Natural killer cell (primary cell): ENCODE results near the gene RBPJ. TPM values are rescaled to one million over a fixed set of nuclear protein-coding genes. Genes with fewer than 3 reads are reported as not detected.

Source experiments
- ATAC-seq, 3 donors: fragments of 150-1000 bp in 2 of 3; fragments of 200-7000 bp in 1 of 3; cut with Tn5 transposase; 1 replicate in 1 of 3; 2 replicates in 2 of 3; pipeline ENCODE4 v1.10.0; 2021; ENCODE audit warnings: mild to moderate bottlenecking in 2 of 3, moderate library complexity in 2 of 3
- DNase-seq, 2 donors: peaks; one replicate each; pipeline versions ENCODE4 v3.0.0 to v3.0.0-alpha.2; 2013 to 2021; ENCODE audit warnings: mixed read lengths in 1 of 2
- H3K27ac ChIP-seq: one replicate; pipeline ENCODE4 v1.5.1; 2013; ENCODE audit warnings: mild to moderate bottlenecking, low read length
- H3K27me3 ChIP-seq: one replicate; pipeline ENCODE4 v1.6.1; 2013; ENCODE audit warnings: low read length; ENCODE audit not compliant: control insufficient read depth, insufficient read depth
- H3K36me3 ChIP-seq: one replicate; pipeline ENCODE4 v1.6.1; 2013; ENCODE audit warnings: low read length; ENCODE audit not compliant: control insufficient read depth, insufficient read depth
- H3K4me1 ChIP-seq: one replicate; pipeline ENCODE4 v1.6.1; 2013; ENCODE audit warnings: low read length; ENCODE audit not compliant: control insufficient read depth, insufficient read depth
- H3K4me3 ChIP-seq: one replicate; pipeline ENCODE4 v1.5.1; 2013; ENCODE audit warnings: low read length
- H3K9me3 ChIP-seq: one replicate; pipeline ENCODE4 v1.6.1; 2013; ENCODE audit warnings: low read length; ENCODE audit not compliant: control insufficient read depth, insufficient read depth
- H3K27ac Mint-ChIP-seq, 2 donors: one replicate each; pipeline ENCODE4 v1.8.0; 2022; ENCODE audit warnings: mild to moderate bottlenecking in 2 of 2, mixed read lengths in 2 of 2, moderate library complexity in 1 of 2
- H3K27me3 Mint-ChIP-seq, 2 donors: one replicate each; pipeline ENCODE4 v1.8.0; 2022; ENCODE audit warnings: low read depth in 2 of 2, mixed read lengths in 2 of 2
- H3K36me3 Mint-ChIP-seq: one replicate; pipeline ENCODE4 v1.8.0; 2022; ENCODE audit warnings: mixed read lengths
- H3K4me1 Mint-ChIP-seq, 2 donors: one replicate each; pipeline ENCODE4 v1.8.0; 2022; ENCODE audit warnings: mixed read lengths in 2 of 2
- H3K4me3 Mint-ChIP-seq: one replicate; pipeline ENCODE4 v1.8.0; 2022; ENCODE audit warnings: mild to moderate bottlenecking, moderate library complexity, mixed read lengths
- H3K9me3 Mint-ChIP-seq, 2 donors: one replicate each; pipeline ENCODE4 v1.8.0; 2022; ENCODE audit warnings: mixed read lengths in 2 of 2
- CTCF ChIP-seq: fragments of 200-600 bp; IDR thresholded peaks from one replicate; pipeline ENCODE4 v1.8.0; 2022; ENCODE audit warnings: antibody characterized with exemption
- WGBS: methylation state at CpG from one replicate; pipeline ENCODE4 v1.1.7; 2013; ENCODE audit warnings: missing lambda C conversion rate; ENCODE audit not compliant: insufficient coverage; 5-methylcytosine and 5-hydroxymethylcytosine counted together
- intact Hi-C: fragments of 100-400 bp; cut with micrococcal nuclease; formaldehyde crosslinking; loops from one replicate; pipeline ENCODE4 v1.14.2; 2022
- total RNA-seq, 4 donors: library from RNA; stranded (reverse); fragments of 120-200 nt in 1 of 4; gene quantifications; one replicate each; pipeline versions ENCODE4 v1.2.3 to v1.2.4, GENCODE V29; 2013 to 2022

Gene RBPJ
- total RNA-seq, 3 donors from 2014 or later (not counting 1 experiment from before 2014, with no cell fraction given), result 46.4 to 53.3 (median 48.8) TPM

GRCh38 chr4:26464420-26465095, 143.7 kb downstream of the RBPJ start:
- Mint-ChIP-seq H3K4me3 (no peak overlapping the region), H3K9me3 (no peaks in the 10 kb centered on the region), H3K36me3 (no peaks in the 10 kb centered on the region), H3K4me1 (peaks cover 0 to under 1% of the 10 kb centered on the region in 2 donors), H3K27me3 (peaks cover 0 to 7% of the 10 kb centered on the region in 2 donors), H3K27ac (no peak overlapping the region)
- no peak for ATAC-seq
- Histone ChIP-seq H3K27ac (no peak overlapping the region), H3K27me3 (no peaks in the 10 kb centered on the region), H3K4me1 (no peaks in the 10 kb centered on the region), H3K36me3 (no peaks in the 10 kb centered on the region), H3K9me3 (no peaks in the 10 kb centered on the region), H3K4me3 (no peak overlapping the region)
- intact Hi-C loops, result no loop called here
- 94% methylated on average over 14 of the region's 14 CpGs for WGBS
- TF ChIP-seq CTCF, result no peak
- no peak for DNase-seq

- H3K4me1 ChIP-seq, result no peaks in the 10 kb centered on the region
- H3K27me3 ChIP-seq, result no peaks in the 10 kb centered on the region
- H3K27ac ChIP-seq, result no peak overlapping the region
- 92% methylated on average over 10 of the region's 10 CpGs for WGBS
- no peak overlapping the region for H3K4me3 ChIP-seq
- H3K36me3 ChIP-seq, result no peaks in the 10 kb centered on the region
- H3K9me3 Mint-ChIP-seq, result no peaks in the 10 kb centered on the region
- DNase-seq (no peak), ATAC-seq (no peak)
- H3K36me3 Mint-ChIP-seq, result no peaks in the 10 kb centered on the region
- no peak overlapping the region for H3K4me3 Mint-ChIP-seq
- H3K27ac Mint-ChIP-seq, result no peak overlapping the region
- TF ChIP-seq CTCF, result no peak
- peaks cover 0 to 11% of the 10 kb centered on the region in 2 donors for H3K27me3 Mint-ChIP-seq
- no peaks in the 10 kb centered on the region for H3K4me1 Mint-ChIP-seq
- intact Hi-C loops, result no loop called here
- H3K9me3 ChIP-seq, result no peaks in the 10 kb centered on the region
Observed at GRCh38 chr4:26466578-26467270, 145.9 kb downstream of the RBPJ start.

DNA sequence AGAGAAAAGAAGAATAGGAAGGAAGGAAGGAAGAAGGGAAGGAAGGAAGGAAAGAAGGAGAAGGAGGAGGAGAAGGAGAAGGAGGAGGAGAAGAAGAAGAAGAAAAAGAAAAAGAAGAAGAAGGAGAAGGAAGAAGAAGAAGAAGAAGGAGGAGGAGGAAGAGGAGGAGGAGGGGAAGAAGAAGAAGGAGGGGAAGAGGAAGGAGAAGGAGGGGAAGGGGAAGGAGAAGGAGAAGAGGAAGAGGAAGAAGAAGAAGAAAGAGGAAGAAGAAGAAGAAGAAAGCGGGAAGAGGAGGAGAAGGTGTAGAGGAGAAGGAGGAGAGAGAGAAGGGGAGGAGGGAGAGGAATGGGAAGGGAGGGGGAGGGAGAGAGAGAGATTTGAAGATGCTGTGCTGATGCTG, 146.9 kb downstream of the RBPJ start:
- Histone ChIP-seq H3K4me3 (no peak overlapping the region), H3K27ac (no peak overlapping the region), H3K36me3 (no peaks in the 10 kb centered on the region), H3K9me3 (no peaks in the 10 kb centered on the region), H3K27me3 (no peaks in the 10 kb centered on the region), H3K4me1 (no peaks in the 10 kb centered on the region)
- ATAC-seq, result no peak
- 87% methylated on average over 1 of the region's 1 CpG for WGBS
- H3K4me1 Mint-ChIP-seq, result no peaks in the 10 kb centered on the region
- no peaks in the 10 kb centered on the region for H3K9me3 Mint-ChIP-seq
- no peak overlapping the region for H3K4me3 Mint-ChIP-seq
- no peak for TF ChIP-seq CTCF
- H3K27ac Mint-ChIP-seq, result no peak overlapping the region
- H3K27me3 Mint-ChIP-seq, result peaks cover 8 to 12% of the 10 kb centered on the region in 2 donors
- intact Hi-C loops, result no loop called here
- H3K36me3 Mint-ChIP-seq, result no peaks in the 10 kb centered on the region
- DNase-seq, result no peak
